Activated CD4-positive, alpha-beta T cell treated with anti-CD3 and anti-CD28 coated beads for 36 hours (primary cell): Measurements from ENCODE around the gene XPO1. TPM values are rescaled to one million over a fixed set of nuclear protein-coding genes. Genes with fewer than 3 reads are reported as not detected.
"Not testable (repeated sequence)": the region's sequence is repeated elsewhere in the genome, so short reads cannot be mapped to it uniquely, and the experiment has no call there.

Source experiments
- ATAC-seq: fragments of 200-7000 bp; cut with Tn5 transposase; one replicate; pipeline ENCODE4 v1.10.0; 2021; ENCODE audit warnings: mild to moderate bottlenecking, moderate library complexity
- CTCF ChIA-PET: fragments of 350-600 bp; sonication (Branson Sonifier 250); formaldehyde crosslinking; loops from one replicate; lab custom pipeline; 2021; ENCODE audit warnings: antibody characterized with exemption; lab: Charles Lee
- POLR2A ChIA-PET: fragments of 350-600 bp; sonication (Branson Sonifier 250); formaldehyde crosslinking; loops from one replicate; lab custom pipeline; 2021; ENCODE audit warnings: antibody characterized with exemption, inconsistent platforms; lab: Charles Lee
- DNase-seq: peaks from one replicate; pipeline ENCODE4 v3.0.0-alpha.2; 2020
- H3K27ac Mint-ChIP-seq: one replicate; pipeline ENCODE4 v1.8.0; 2021; ENCODE audit warnings: mixed read lengths
- H3K27me3 Mint-ChIP-seq: one replicate; pipeline ENCODE4 v1.8.0; 2021; ENCODE audit warnings: mixed read lengths
- H3K36me3 Mint-ChIP-seq: one replicate; pipeline ENCODE4 v1.8.0; 2021; ENCODE audit warnings: low read depth, mixed read lengths
- H3K4me1 Mint-ChIP-seq: one replicate; pipeline ENCODE4 v1.8.0; 2021; ENCODE audit warnings: mixed read lengths
- H3K4me3 Mint-ChIP-seq: one replicate; pipeline ENCODE4 v1.8.0; 2021; ENCODE audit warnings: mild to moderate bottlenecking, moderate library complexity, mixed read lengths
- H3K9me3 Mint-ChIP-seq: one replicate; pipeline ENCODE4 v1.8.0; 2021; ENCODE audit warnings: low read depth, mixed read lengths
- intact Hi-C, 2 experiments: fragments of 100-400 bp; cut with DNase I in 1 of 2; cut with micrococcal nuclease in 1 of 2; formaldehyde crosslinking; loops; one replicate each; pipeline versions ENCODE4 v1.14.2 to v1.15.1; 2022 to 2024; cut with DNase I, micrococcal nuclease
- total RNA-seq, 2 experiments: library from RNA; stranded (reverse); gene quantifications; one replicate each; pipeline ENCODE4 v1.2.3, GENCODE V29; 2021

Gene XPO1
- total RNA-seq, 2 experiments from 2014 or later, result 187 to 214 TPM

- peaks cover 21% of the 10 kb centered on the region for H3K36me3 Mint-ChIP-seq
- POLR2A ChIA-PET, result interaction anchor here (1.0 kb wide), 1 partner anchor 70 kb away, joined by 4 read pairs; the partner anchor contains the start of gene XPO1
- peaks cover 48% of the 10 kb centered on the region for H3K4me1 Mint-ChIP-seq
- DNase-seq, H3K9me3 Mint-ChIP-seq, H3K27me3 Mint-ChIP-seq, H3K27ac Mint-ChIP-seq, intact Hi-C loops, ATAC-seq: not testable (repeated sequence)
- CTCF ChIA-PET, result interaction anchor here (0.6 to 1.2 kb wide), 2 partner anchors 42 to 69 kb away, joined by 3 to 4 read pairs; no protein-coding TSS in a partner anchor
- H3K4me3 Mint-ChIP-seq, result peak overlapping the region; percentile 83
These were observed 69.9 kb downstream of the XPO1 start for GRCh38 chr2:61468231-61468630.

- peaks cover 58% of the 10 kb centered on the region for H3K4me1 Mint-ChIP-seq
- ChIA-PET POLR2A (no interaction called here), CTCF (interaction anchor here (2.4 kb wide), 1 partner anchor 39 kb away, joined by 7 read pairs; no protein-coding TSS in a partner anchor)
- peaks cover 16% of the 10 kb centered on the region for H3K36me3 Mint-ChIP-seq
- H3K27ac Mint-ChIP-seq, result no peak overlapping the region
- ATAC-seq, result no peak
- no peak for DNase-seq
- no peaks in the 10 kb centered on the region for H3K9me3 Mint-ChIP-seq
- H3K4me3 Mint-ChIP-seq, result no peak overlapping the region
- intact Hi-C loops, result no loop called here
- no peaks in the 10 kb centered on the region for H3K27me3 Mint-ChIP-seq
These were observed 73.1 kb downstream of the XPO1 start for GRCh38 chr2:61465045-61465444.

- Mint-ChIP-seq H3K27ac (no peak overlapping the region), H3K36me3 (peaks cover 16% of the 10 kb centered on the region), H3K9me3 (no peaks in the 10 kb centered on the region), H3K27me3 (no peaks in the 10 kb centered on the region), H3K4me1 (peaks cover 61% of the 10 kb centered on the region), H3K4me3 (no peak overlapping the region)
- CTCF ChIA-PET, result interaction anchor here (1.4 to 1.6 kb wide), 2 partner anchors 24 to 38 kb away, joined by 3 to 4 read pairs; no protein-coding TSS in a partner anchor
- no peak for DNase-seq
- no peak for ATAC-seq
- intact Hi-C loops, result no loop called here
- POLR2A ChIA-PET, result no interaction called here
These were observed 74.2 kb downstream of the XPO1 start for GRCh38 chr2:61463769-61464475.

GRCh38 chr2:61461404-61461803, 76.8 kb downstream of the XPO1 start:
- no peak for DNase-seq
- no peaks in the 10 kb centered on the region for H3K9me3 Mint-ChIP-seq
- no peak overlapping the region for H3K4me3 Mint-ChIP-seq
- H3K27ac Mint-ChIP-seq, result no peak overlapping the region
- ATAC-seq, result no peak
- CTCF ChIA-PET, result interaction anchor here (0.7 to 1.9 kb wide), 3 partner anchors 29 to 40 kb away, joined by 3 to 12 read pairs (median 3); no protein-coding TSS in a partner anchor
- POLR2A ChIA-PET, result no interaction called here
- peaks cover 14% of the 10 kb centered on the region for H3K36me3 Mint-ChIP-seq
- intact Hi-C loops, result no loop called here
- H3K27me3 Mint-ChIP-seq, result no peaks in the 10 kb centered on the region
- H3K4me1 Mint-ChIP-seq, result peaks cover 69% of the 10 kb centered on the region

- Mint-ChIP-seq H3K9me3 (no peaks in the 10 kb centered on the region), H3K27me3 (no peaks in the 10 kb centered on the region), H3K4me1 (peaks cover 72% of the 10 kb centered on the region), H3K4me3 (no peak overlapping the region), H3K27ac (no peak overlapping the region), H3K36me3 (peaks cover 17% of the 10 kb centered on the region)
- POLR2A ChIA-PET, result interaction anchor here (0.6 kb wide), 1 partner anchor 52 kb away, joined by 3 read pairs; no protein-coding TSS in a partner anchor
- intact Hi-C loops, result no loop called here
- ATAC-seq, result no peak
- CTCF ChIA-PET, result interaction anchor here (1.1 to 1.9 kb wide), 3 partner anchors 34 to 58 kb away, joined by 3 to 12 read pairs (median 3); no protein-coding TSS in a partner anchor
- DNase-seq, result no peak
These were observed 78.0 kb downstream of the XPO1 start for GRCh38 chr2:61460163-61460562.

GRCh38 chr2:61456746-61457420, 81.3 kb downstream of the XPO1 start:
- CTCF ChIA-PET, result interaction anchor here (0.6 to 1.5 kb wide), 2 partner anchors 31 to 65 kb away, joined by 4 to 5 read pairs; no protein-coding TSS in a partner anchor
- POLR2A ChIA-PET, result interaction anchor here (0.7 to 1.1 kb wide), 2 partner anchors 10 to 49 kb away, joined by 3 to 5 read pairs; no protein-coding TSS in a partner anchor
- no peaks in the 10 kb centered on the region for H3K27me3 Mint-ChIP-seq
- ATAC-seq (no peak), DNase-seq (no peak)
- H3K9me3 Mint-ChIP-seq, result no peaks in the 10 kb centered on the region
- intact Hi-C loops, result no loop called here
- no peak overlapping the region for H3K4me3 Mint-ChIP-seq
- no peak overlapping the region for H3K27ac Mint-ChIP-seq
- H3K36me3 Mint-ChIP-seq, result peaks cover 25% of the 10 kb centered on the region
- H3K4me1 Mint-ChIP-seq, result peaks cover 60% of the 10 kb centered on the region

GRCh38 chr2:61456070-61456745, 81.9 kb downstream of the XPO1 start:
- H3K36me3 Mint-ChIP-seq, result peaks cover 28% of the 10 kb centered on the region
- no peaks in the 10 kb centered on the region for H3K9me3 Mint-ChIP-seq
- no peak overlapping the region for H3K4me3 Mint-ChIP-seq

GRCh38 chr2:61454972-61455371, 83.2 kb downstream of the XPO1 start:
- Mint-ChIP-seq H3K4me1 (peaks cover 55% of the 10 kb centered on the region), H3K36me3 (peaks cover 31% of the 10 kb centered on the region)
- H3K27me3 Mint-ChIP-seq, H3K9me3 Mint-ChIP-seq, DNase-seq, intact Hi-C loops, POLR2A ChIA-PET, H3K4me3 Mint-ChIP-seq, CTCF ChIA-PET, H3K27ac Mint-ChIP-seq, ATAC-seq: not testable (repeated sequence)

More at GRCh38 chr2:61456070-61456745, 81.9 kb downstream of the XPO1 start:
- DNase-seq (no peak), ATAC-seq (no peak)
- peaks cover 56% of the 10 kb centered on the region for H3K4me1 Mint-ChIP-seq
- H3K27ac Mint-ChIP-seq, result peak overlapping the region; percentile 51
- ChIA-PET CTCF (interaction anchor here (0.6 kb wide), 2 partner anchors 65 to 292 kb away, joined by 3 to 5 read pairs; no protein-coding TSS in a partner anchor), POLR2A (interaction anchor here (0.7 to 1.1 kb wide), 2 partner anchors 10 to 29 kb away, joined by 3 read pairs; no protein-coding TSS in a partner anchor)
- intact Hi-C loops, result no loop called here
- H3K27me3 Mint-ChIP-seq, result no peaks in the 10 kb centered on the region

GRCh38 chr2:61454383-61454782, 83.8 kb downstream of the XPO1 start:
- POLR2A ChIA-PET, result interaction anchor here (0.6 kb wide), 1 partner anchor 8 kb away, joined by 5 read pairs; no protein-coding TSS in a partner anchor
- ATAC-seq, result peak; percentile 62
- H3K4me1 Mint-ChIP-seq, result peaks cover 54% of the 10 kb centered on the region

GRCh38 chr2:61452392-61452791, 85.8 kb downstream of the XPO1 start:
- peaks cover 28% of the 10 kb centered on the region for H3K36me3 Mint-ChIP-seq
- H3K4me3 Mint-ChIP-seq, result no peak overlapping the region
- H3K27ac Mint-ChIP-seq, result no peak overlapping the region
- no peaks in the 10 kb centered on the region for H3K9me3 Mint-ChIP-seq
- H3K4me1 Mint-ChIP-seq, result peaks cover 36% of the 10 kb centered on the region
- POLR2A ChIA-PET, result no interaction called here
- ATAC-seq, result no peak
- no peaks in the 10 kb centered on the region for H3K27me3 Mint-ChIP-seq
- CTCF ChIA-PET, result interaction anchor here (0.6 kb wide), 1 partner anchor 275 kb away, joined by 3 read pairs; no protein-coding TSS in a partner anchor
- no peak for DNase-seq
- intact Hi-C loops, result no loop called here

More at GRCh38 chr2:61454383-61454782, 83.8 kb downstream of the XPO1 start:
- peak overlapping the region; percentile 13 for H3K27ac Mint-ChIP-seq
- H3K9me3 Mint-ChIP-seq, result no peaks in the 10 kb centered on the region
- no peak overlapping the region for H3K4me3 Mint-ChIP-seq
- no peak for DNase-seq
- no peaks in the 10 kb centered on the region for H3K27me3 Mint-ChIP-seq
- H3K36me3 Mint-ChIP-seq, result peaks cover 33% of the 10 kb centered on the region
- intact Hi-C loops, result no loop called here
- CTCF ChIA-PET, result interaction anchor here (1.2 kb wide), 1 partner anchor 16 kb away, joined by 5 read pairs; no protein-coding TSS in a partner anchor
